H1 (cell line): ENCODE results near the gene TTPAL.

Experiments
- CTBP2 ChIP-seq: IDR thresholded peaks from 2 replicates; pipeline ENCODE4 v1.7.0; 2011; ENCODE audit warnings: borderline replicate concordance, mild to moderate bottlenecking, moderate library complexity, mixed read lengths, low read length; ENCODE audit not compliant: insufficient read depth, insufficient read length
- EZH2 ChIP-seq: fragments of 200-600 bp; sonication (generic); IDR thresholded peaks from 2 replicates; pipeline ENCODE4 v1.7.1; 2012; ENCODE audit warnings: low read depth, mild to moderate bottlenecking, moderate library complexity, low read length, inconsistent platforms; ENCODE audit not compliant: severe bottlenecking
- RAD21 ChIP-seq, 2 experiments: IDR thresholded peaks in 1 of 2; conservative IDR thresholded peaks in 1 of 2; 2 replicates each; pipeline ENCODE4 v1.6.1; 2011; ENCODE audit warnings: low read depth in 2 of 2, low read length in 2 of 2, improper control_type of control experiment in 1 of 2, inconsistent platforms in 1 of 2, mild to moderate bottlenecking in 1 of 2, moderate library complexity in 1 of 2
- RBBP5 ChIP-seq: IDR thresholded peaks from 2 replicates; pipeline ENCODE4 v1.7.1; 2012; ENCODE audit warnings: low read depth, mild to moderate bottlenecking, inconsistent platforms, low read length, moderate library complexity, borderline replicate concordance
- TAF1 ChIP-seq: IDR thresholded peaks from 2 replicates; pipeline ENCODE4 v1.6.1; 2011; ENCODE audit warnings: mild to moderate bottlenecking, low read depth, low read length
- YY1 ChIP-seq: IDR thresholded peaks from 2 replicates; pipeline ENCODE4 v1.6.1; 2011; ENCODE audit warnings: low read depth, mild to moderate bottlenecking, low read length
- ZNF274 ChIP-seq: IDR thresholded peaks from 2 replicates; pipeline ENCODE4 v1.7.0; 2012; ENCODE audit warnings: low read length, borderline replicate concordance; ENCODE audit errors: extremely low read depth
- TF ChIP-seq, protein P1 (sequence below): IDR thresholded peaks from 2 replicates; pipeline ENCODE4 v1.6.1; 2011; ENCODE audit warnings: low read depth, mild to moderate bottlenecking, low read length; ENCODE audit not compliant: insufficient read depth
- TF ChIP-seq, protein P2 (sequence below), 3 experiments: IDR thresholded peaks; 1 replicate in 2 of 3; 2 replicates in 1 of 3; pipeline versions ENCODE4 v1.5.1 to v1.6.1; 2011; ENCODE audit warnings: low read length in 3 of 3, mild to moderate bottlenecking in 3 of 3, inconsistent platforms in 2 of 3, low read depth in 1 of 3, moderate library complexity in 1 of 3; ENCODE audit not compliant: insufficient read depth in 1 of 3; ENCODE audit errors: control extremely low read depth in 1 of 3

DNA sequence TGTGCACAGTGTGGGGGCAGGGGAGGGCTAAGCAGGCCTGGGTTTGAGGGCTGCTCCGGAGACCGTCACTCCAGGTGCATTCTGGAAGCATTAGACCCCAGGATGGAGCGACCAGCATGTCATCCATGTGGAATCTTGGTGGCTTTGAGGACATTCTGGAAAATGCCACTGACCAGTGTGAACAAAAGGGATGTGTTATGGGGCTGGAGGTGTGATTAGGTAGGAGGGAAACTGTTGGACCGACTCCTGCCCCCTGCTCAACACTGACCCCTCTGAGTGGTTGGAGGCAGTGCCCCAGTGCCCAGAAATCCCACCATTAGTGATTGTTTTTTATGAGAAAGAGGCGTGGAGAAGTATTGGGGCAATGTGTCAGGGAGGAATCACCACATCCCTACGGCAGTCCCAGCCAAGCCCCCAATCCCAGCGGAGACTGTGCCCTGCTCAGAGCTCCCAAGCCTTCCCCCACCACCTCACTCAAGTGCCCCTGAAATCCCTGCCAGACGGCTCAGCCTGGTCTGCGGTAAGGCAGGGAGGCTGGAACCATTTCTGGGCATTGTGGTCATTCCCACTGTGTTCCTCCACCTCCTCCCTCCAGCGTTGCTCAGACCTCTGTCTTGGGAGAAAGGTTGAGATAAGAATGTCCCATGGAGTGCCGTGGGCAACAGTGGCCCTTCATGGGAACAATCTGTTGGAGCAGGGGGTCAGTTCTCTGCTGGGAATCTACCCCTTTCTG lies 44.0 kb upstream of the TTPAL start:
- TF ChIP-seq, protein P1, sequence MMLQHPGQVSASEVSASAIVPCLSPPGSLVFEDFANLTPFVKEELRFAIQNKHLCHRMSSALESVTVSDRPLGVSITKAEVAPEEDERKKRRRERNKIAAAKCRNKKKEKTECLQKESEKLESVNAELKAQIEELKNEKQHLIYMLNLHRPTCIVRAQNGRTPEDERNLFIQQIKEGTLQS, result no peak
- TF ChIP-seq, protein P2, sequence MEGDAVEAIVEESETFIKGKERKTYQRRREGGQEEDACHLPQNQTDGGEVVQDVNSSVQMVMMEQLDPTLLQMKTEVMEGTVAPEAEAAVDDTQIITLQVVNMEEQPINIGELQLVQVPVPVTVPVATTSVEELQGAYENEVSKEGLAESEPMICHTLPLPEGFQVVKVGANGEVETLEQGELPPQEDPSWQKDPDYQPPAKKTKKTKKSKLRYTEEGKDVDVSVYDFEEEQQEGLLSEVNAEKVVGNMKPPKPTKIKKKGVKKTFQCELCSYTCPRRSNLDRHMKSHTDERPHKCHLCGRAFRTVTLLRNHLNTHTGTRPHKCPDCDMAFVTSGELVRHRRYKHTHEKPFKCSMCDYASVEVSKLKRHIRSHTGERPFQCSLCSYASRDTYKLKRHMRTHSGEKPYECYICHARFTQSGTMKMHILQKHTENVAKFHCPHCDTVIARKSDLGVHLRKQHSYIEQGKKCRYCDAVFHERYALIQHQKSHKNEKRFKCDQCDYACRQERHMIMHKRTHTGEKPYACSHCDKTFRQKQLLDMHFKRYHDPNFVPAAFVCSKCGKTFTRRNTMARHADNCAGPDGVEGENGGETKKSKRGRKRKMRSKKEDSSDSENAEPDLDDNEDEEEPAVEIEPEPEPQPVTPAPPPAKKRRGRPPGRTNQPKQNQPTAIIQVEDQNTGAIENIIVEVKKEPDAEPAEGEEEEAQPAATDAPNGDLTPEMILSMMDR (IDR thresholded peaks at IDR 0.05; ENCODE audit: control extremely low read depth in 1 of 3, insufficient read depth in 1 of 3, low read depth in 1 of 3, low read length in 3 of 3), result peak in 2 of 3 experiments; percentile 45 to 46; a peak in 2 of 4 replicates
- TF ChIP-seq EZH2, result no peak
- 0 out of 4 replicates have a peak, but pooled peaks of 1 of the 2 experiments have one; percentile 11 for TF ChIP-seq RAD21 (IDR thresholded peaks at IDR 0.05 in 1 of 2, conservative IDR thresholded peaks at IDR 0.05 in 1 of 2; ENCODE audit: low read depth in 2 of 2, low read length in 2 of 2)
- TF ChIP-seq RBBP5, result no peak
- TF ChIP-seq YY1, result no peak
- TF ChIP-seq TAF1, result no peak
- no peak for TF ChIP-seq CTBP2
- TF ChIP-seq ZNF274, result no peak
